B cell (primary cell): ENCODE data around the gene CUTA.

Experiments used
- CTCF ChIP-seq: fragments of 200-600 bp; IDR thresholded peaks from one replicate; pipeline ENCODE4 v1.8.0; 2022; ENCODE audit warnings: antibody characterized with exemption, mild to moderate bottlenecking
- EZH2 ChIP-seq: IDR thresholded peaks from 2 replicates; pipeline ENCODE4 v1.6.1; 2012; ENCODE audit warnings: borderline replicate concordance, low read depth, mild to moderate bottlenecking, moderate library complexity, low read length; ENCODE audit not compliant: insufficient read depth, poor library complexity, severe bottlenecking

GRCh38 chr6:33383427-33384185, 34.3 kb downstream of the CUTA start:
- TF ChIP-seq CTCF (no peak), EZH2 (no peak)
